Stimulated activated CD4-positive, alpha-beta T cell treated with anti-CD3 and anti-CD28 coated beads, Interleukin-2, amount 100 ng/mL, for 4 hours (primary cell): Measurements from ENCODE around the gene MIA2.
"Not testable (repeated sequence)": the region's sequence is repeated elsewhere in the genome, so short reads cannot be mapped to it uniquely, and the experiment has no call there.

Experiments used
- DNase-seq: peaks from one replicate; pipeline ENCODE4 v3.0.0-alpha.2; 2020; ENCODE audit warnings: low read depth

Gene MIA2

DNA sequence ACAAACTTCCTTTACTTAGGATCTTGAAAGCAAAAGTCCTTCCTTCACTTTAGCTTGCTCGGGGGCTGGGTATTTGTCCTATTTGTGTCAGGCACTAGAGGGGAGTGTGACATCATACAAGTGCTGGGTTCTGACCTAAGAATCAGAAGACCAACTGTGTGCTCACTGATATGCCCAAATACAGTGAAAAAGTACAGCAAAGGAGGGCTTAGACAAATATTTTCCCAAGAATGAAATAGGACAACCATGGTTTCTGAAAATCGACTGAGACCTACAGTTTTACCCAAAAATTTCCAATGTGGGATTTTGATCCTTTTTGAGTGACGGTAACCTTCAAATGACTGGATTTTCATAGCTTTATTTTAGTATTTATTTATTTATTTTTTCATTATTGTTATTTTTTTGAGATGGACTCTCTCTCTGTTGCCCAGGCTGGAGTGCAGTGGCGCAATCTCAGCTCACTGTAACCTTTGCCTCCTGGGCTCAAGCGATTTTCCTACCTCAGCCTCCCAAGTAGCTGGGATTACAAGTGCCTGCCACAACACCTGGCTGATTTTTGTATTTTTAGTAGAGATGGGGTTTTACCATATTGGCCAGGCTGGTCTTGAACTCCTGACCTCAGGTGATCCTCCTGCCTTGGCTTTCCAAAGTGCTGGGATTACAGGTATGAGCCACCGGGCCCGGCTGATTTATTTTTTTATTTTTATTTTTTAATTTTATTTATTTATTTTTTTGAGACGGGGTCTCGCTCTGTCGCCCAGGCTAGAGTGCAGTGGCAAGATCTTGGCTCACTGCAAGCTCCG is 1.8 kb upstream of the MIA2 start:
- peak; percentile 9 for DNase-seq

DNA sequence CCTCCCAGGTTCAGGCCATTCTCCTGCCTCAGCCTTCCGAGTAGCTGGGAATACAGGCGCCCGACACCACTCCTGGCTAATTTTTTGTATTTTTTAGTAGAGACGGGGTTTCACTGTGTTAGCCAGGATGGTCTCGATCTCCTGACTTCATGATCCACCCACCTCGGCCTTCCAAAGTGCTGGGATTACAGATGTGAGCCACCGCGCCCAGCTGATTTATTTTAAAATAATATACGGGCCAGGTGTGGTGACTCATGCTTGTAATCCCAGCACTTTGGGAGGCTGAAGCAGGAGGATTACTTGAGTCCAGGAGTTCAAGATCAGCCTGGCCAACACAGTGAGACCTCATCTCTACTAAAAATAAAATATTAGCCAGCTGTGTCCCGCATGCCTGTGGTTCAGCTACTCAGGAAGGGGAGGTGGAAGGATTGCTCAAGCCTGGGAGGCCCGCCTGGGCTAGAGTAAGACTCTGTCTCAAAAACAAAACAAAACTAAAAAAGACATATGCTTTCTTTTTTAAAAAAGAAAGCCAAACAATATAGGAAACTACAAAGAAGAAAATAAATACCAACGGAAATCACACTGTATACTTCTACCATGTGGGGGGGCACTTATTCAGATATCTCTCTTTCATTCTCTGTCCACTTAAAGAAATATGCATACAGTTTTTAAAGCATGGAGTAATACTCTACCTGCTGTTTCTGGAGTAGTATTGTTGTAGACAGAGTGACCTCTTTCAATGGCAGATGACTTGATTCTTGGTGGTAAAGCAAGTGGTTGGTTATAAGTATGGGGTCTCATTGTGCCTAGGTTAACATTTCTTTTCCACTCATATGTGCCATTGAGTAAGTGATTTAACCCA is 930 bp upstream of the MIA2 start:
- no peak for DNase-seq

DNA sequence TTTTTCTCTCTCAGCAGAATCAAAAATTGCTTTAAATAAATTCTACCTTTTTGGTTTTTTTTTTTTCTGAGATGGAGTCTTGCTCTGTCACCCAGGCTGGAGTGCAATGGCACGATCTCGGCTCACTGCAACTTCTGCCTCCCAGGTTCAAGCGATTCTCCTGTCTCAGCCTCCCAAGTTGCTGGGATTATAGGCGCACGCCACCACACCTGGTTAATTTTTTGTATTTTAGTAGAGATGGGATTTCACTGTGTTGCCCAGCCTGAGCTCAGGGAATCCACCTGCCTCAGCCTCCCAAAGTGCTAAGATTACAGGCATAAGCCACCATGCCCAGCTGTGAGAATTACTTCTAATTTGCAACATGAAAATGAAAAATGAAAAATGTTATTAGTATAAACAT is 1.3 kb downstream of the MIA2 start:
- DNase-seq, result not testable (repeated sequence)

DNA sequence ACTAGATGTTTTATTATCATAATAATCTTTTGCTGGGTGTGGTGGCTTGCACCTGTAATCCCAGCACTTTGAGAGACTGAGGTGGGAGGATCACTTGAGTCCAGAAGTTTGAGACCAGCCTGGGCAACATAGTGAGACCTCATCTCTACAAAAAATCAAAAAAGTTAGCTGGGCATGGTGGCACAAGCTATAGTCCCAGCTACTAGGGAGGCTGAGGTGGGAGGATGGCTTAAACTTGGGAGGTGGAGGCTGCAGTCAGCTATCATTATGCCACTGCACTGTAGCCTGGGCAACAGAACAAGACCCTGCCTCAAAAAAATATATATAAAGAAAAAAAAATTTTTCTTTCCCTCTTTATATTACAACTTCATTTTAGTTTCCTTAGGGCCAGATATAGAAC is 1.8 kb downstream of the MIA2 start:
- not testable (repeated sequence) for DNase-seq

DNA sequence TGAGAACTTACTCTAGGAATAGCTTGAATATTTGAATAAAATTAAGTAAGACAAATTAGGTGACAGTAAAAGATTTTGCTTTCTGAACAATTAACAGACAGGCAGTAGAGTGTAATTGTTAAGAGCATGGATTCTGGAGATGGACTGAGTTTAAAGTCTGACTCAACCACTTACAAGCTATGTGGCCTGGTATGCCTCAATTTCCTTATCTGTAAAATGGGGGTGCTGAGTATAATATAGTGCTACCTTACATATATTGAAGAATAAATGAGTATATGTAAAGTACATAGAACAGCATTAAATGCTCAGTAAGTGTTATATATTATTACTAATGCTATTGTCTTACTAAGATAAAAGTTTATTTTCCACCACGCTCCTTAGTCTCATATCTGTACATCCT is 7.1 kb downstream of the MIA2 start:
- DNase-seq, result no peak

DNA sequence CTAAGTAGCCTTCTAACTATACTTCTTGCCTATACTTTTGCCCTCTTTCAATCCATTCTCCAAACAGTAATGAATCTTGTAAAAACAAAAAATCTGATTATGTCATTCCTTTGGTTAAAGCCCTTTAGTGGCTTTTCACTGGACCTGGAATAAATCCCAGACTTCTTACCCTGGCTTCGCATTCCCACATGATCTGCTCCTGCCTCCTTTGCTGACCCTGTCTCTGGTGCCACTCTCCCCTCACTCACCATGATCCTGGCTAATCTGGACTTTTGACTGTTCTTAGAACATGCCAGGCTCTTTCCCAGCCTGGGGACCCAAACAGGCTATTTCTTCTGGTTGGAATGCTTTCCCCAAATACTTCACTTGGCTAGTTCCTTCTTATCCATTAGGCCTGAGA is 7.9 kb downstream of the MIA2 start:
- no peak for DNase-seq

DNA sequence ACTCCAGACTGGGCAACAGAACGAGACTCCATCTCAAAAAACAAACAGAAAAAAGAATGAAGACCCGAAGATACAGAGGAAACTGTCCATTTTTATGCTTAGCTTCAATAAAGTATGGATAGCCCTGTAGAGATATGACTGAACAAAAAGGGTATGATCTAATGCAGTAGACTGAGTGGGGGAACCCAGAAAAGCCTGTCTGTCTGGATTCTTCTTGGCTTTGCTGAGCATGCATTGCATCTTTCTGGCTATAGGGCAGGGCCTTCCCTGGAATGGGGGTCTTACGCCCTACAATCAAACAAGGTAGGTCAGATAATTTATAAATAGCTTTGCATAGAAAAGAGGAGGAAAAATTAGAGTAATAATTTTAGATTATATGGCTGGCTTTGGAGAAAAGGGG is 10.1 kb downstream of the MIA2 start:
- DNase-seq, result no peak

DNA sequence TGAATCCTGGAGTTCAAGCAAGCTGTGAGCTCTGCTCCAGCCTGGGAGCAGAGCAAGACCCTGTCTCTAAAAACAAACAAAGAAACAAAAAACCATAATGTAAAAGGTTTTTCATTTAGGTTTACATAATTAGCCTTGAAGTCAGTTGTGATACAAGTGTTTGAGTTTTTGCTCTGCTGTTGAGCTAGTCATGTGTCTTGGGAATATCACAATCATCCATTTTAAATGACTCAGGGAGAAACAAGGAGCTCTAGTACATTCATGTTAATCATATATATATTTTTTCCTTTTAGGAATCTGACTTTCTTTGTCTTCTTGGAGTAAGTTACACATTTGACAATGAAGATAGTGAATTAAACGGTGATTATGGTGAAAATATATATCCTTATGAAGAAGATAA is 12.9 kb downstream of the MIA2 start:
- no peak for DNase-seq

DNA sequence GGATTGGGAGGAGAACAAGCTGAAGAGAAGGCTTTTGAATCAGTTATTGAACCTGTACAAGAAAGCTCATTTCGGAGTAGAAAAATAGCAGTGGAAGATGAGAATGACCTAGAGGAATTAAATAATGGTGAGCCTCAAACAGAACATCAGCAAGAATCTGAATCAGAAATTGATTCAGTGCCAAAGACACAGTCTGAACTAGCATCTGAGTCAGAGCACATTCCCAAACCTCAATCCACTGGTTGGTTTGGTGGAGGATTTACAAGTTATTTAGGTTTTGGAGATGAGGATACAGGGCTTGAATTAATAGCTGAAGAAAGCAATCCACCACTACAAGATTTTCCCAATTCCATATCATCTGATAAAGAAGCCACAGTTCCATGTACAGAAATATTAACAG is 13.5 kb downstream of the MIA2 start:
- no peak for DNase-seq

DNA sequence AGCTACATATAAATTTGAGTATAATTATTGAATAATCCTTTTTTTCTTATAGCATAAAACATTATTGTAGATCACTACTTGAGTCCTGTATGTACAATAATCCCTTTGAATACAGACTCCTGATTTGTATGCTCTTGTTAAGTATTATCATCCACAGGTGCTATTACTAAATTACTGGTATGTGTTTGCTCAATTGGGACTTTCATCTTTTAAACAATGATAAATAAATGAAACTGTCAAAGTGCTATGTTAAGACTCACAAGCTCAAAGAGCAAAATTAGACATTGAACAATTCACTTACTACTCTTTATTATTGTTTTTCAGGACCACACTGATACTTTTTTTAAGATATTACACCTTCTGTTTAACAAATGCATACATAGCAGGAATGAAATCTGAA is 17.8 kb downstream of the MIA2 start:
- no peak for DNase-seq

DNA sequence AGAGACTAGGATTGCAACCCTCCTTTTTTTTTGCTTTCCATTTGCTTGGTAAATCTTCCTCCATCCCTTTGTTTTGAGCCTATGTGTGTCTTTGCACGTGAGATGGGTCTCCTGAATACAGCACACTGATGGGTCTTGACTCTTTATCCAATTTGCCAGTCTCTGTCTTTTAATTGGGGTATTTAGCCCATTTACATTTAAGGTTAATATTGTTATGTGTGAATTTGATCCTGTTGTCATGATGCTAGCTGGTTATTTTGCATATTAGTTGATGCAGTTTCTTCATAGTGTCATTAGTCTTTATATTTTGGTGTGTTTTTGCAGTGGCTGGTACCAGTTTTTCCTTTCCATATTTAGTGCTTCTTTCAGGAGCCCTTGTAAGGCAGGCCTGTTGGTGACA is 23.7 kb downstream of the MIA2 start:
- not testable (repeated sequence) for DNase-seq

DNA sequence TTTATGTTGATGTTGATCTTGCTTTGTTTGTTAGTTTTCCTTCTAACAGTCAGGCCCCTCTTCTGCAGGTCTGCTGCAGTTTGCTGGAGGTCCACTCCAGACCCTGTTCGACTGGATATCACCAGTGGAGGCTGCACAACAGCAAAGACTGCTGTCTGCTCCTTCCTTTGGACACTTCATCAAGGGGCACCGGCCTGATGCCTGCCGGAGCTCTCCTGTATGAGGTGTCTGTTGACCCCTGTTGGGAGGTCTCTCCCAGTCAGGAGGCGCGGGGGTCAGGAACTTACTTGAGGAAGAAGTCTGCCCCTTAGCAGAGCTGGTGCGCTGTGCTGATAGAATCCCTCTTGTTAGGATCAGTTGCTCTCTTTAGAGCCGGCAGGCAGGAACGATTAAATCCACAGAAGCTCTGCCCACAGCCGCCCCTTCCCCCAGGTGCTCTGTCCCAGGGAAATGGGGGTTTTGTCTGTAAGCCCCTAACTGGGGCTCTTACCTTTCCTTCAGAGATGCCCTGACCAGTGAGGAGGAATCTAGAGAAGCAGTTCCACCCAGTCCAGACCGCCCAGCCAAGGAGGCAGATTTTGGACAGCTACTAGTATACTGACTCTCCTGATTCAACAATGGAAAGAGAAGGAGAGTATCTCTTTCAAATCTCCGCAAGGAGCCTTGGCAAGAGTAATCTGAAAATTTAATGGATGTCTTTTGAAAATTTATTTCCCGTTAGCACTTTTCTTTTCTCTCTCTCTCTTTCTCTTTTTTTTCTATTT is 25.2 kb downstream of the MIA2 start:
- DNase-seq, result no peak

DNA sequence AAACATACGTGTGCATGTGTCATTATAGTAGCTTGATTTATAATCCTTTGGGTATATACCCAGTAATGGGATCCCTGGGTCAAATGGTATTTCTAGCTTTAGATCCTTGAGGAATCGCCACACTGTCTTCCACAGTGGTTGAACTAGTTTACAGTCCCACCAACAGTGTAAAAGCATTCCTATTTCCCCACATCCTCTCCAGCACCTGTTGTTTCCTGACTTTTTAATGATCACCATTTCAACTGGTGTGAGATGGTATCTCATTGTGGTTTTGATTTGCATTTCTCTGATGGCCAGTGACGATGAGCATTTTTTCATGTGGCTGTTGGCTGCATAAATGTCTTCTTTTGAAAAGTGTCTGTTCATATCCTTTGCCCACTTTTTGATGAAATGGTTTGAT is 26.4 kb downstream of the MIA2 start:
- DNase-seq, result not testable (repeated sequence)

DNA sequence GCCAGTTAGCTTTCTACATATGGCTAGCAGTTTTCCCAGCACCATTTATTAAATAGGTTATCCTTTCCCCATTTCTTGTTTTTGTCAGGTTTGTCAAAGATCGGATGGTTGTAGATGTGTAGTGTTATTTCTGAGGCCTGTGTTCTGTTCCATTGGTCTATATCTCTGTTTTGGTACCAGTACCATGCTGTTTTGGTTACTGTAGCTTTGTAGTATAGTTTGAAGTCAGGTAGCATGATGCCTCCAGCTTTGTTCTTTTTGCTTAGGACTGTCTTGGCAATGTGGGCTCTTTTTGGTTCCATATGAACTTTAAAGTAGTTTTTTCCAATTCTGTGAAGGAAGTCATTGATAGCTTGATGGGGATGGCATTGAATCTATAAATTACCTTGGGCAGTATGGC is 28.5 kb downstream of the MIA2 start:
- not testable (repeated sequence) for DNase-seq

DNA sequence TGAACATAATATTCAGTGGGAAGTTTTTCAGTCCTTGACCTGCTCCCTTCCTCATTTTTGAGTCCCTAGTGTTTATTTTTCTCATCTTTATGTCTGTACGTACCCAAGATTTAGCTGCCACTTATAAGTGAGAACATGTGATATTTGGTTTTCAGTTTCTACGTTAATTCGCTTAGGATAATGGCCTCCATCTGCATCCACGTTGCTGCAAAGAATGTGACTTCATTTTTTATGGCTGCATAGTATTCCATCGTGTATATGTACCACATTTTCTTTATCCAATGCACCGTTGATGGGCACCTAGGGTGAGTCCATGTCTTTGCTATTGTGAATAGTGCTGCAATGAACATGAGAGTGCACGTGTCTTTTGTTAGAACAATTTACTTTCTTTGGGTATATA is 30.3 kb downstream of the MIA2 start:
- no peak for DNase-seq

DNA sequence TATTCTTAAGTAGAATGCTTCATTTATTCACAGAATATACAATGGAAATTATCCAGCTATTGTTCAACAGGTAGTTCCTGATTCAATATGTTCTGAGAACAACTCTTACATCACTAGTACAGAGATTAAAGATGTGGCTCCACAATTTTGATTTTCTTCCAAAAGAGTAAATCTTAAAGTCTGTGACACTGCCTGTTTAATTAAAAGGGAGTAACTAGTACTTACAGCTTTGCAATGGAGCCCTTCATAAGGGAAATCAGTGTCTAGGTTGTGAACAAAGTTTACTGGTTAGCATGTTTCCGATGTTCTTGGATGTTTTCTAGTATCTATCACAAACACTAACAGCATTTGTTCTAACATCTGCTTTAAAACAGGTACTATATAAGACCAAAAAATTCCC is 30.8 kb downstream of the MIA2 start:
- no peak for DNase-seq

DNA sequence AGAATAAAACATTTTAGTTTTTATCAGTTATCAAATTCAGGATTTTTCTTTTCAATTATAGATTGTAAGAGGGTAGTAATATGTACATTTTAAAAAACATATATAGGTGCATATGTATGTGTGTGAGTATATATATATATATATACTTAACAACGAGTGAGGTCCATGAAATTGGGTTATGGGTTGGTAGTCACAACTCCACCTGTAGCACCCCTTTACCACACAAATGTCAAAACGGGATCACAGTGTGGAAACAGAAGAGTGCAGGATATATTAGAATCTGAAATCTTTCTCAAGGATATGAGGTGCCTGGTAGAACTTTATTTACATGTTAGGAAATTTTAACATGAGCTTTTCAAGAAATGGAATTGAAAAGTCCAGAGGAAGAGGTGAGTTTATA is 31.3 kb downstream of the MIA2 start:
- no peak for DNase-seq

DNA sequence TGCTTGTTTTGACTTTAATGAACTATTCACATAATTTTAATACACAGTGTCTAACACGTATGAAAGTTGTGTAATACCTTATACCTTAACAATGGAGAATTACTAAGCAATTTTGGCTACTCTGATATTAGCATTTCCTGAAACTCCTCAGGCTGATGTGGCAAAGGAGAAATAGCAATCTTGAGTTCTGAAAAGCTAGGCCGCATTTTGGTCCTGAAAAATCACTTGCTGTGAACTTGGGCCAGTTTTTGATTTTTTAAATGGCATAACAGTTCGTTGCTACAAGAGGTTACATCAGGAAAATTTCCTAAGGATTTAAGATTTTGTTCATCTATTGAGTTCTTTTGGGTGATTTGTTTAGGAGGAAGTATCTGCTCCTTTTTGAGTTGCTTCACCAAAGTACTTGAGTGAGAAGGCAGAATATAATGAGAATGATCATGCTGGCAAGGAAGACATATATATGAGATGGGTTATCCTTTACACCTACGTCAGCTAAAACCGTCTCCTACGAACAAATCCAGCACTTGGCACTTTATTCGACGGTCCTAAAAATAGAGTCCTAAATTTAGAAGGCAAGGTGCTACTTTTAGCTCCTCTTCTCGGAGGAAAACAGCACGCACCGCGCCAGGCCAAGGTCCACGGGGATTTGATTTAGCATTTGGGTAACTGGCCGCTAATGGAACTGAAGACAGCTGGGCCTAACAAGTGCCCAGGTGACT is 32.2 kb downstream of the MIA2 start:
- DNase-seq, result no peak

DNA sequence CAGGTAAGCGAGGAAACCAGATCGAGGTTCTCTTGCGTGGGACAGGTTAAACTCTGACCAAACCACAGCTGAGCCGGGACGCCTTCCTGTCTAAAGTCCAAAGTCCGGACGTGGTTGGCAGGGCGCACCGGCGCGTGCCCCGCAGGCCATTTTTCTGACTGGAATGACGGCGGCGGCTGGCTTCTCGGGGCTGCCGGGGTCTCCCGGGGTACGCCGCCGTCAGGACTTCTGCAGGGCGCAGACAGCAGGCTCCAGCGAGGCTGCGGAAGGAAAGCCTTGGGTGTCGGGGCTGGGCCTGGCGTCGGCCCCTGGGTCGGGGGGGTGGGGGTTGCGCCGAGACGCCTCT is 32.8 kb downstream of the MIA2 start:
- no peak for DNase-seq

DNA sequence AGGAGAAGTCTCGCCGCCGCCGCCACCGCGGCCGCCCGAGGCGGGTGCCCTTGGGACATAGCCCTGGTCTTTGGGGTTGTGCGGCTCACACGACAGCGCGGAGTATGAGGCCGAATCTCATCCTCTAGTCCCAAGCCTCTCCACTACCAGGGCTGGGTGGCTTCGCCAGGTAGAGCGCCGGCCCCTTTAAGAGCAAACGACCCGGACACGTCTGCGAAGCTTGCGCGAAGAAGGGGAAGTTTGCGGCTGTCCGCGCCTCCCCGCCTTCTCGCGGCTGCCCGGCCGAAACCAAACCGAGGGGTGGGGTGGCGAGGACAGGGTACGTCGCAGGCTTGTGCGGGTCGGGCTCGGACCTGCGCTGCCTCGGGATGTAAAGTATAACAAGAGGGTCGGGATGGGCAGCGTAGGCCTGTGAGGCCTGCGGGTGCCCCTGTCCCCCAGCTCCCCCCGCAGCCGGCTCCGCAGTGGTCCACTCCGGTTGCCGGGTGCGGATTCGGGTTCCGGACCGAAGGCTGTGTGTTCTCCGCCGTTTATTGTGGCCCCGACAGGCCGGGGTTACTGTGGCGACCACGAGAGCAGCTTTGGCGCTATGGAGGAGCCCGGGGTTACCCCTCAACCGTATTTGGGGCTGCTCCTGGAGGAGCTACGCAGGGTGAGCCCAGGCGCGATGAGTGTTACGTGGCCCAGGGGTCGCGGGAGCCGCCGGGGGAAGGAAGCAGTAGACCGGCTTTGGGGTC is 33.3 kb downstream of the MIA2 start:
- DNase-seq, result peak; percentile 58

DNA sequence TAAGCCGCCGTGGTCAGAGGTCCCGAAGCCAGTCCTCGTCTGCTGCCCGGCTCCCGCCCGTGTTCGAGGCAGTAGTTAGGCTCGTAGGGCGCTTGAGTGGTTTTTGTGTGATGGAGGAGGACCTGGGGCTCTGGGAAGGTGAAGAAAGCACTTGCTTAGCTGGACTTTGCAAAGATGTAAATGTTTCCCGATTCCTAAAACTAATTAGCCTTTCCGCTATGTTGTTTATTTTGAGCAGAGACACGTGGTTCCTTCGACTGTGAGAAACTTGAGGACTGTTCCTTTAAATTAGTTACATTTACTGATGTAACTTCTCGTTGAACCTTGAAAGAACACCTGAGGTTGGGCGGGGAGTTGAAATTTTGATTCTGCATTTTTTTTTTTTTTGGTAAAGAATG is 33.9 kb downstream of the MIA2 start:
- DNase-seq, result no peak
